HFFc6 (cell line): ENCODE results near the gene MPL. TPM values are rescaled to one million over a fixed set of nuclear protein-coding genes. Genes with fewer than 3 reads are reported as not detected.

Experiments
- DNase-seq: peaks from one replicate; pipeline ENCODE4 v3.0.0-alpha.2; 2018
- H3K27ac Mint-ChIP-seq: 2 replicates; pipeline ENCODE4 v1.8.0; 2020; ENCODE audit warnings: mild to moderate bottlenecking, mixed read lengths
- H3K27me3 Mint-ChIP-seq: 2 replicates; pipeline ENCODE4 v1.8.0; 2021; ENCODE audit warnings: mild to moderate bottlenecking, moderate library complexity, mixed read lengths; ENCODE audit not compliant: insufficient read depth
- H3K36me3 Mint-ChIP-seq: 2 replicates; pipeline ENCODE4 v1.8.0; 2021; ENCODE audit warnings: low read depth, mixed read lengths
- H3K4me1 Mint-ChIP-seq: 2 replicates; pipeline ENCODE4 v1.8.0; 2020; ENCODE audit warnings: low read depth, mixed read lengths
- H3K4me3 Mint-ChIP-seq: 2 replicates; pipeline ENCODE4 v1.8.0; 2020; ENCODE audit warnings: mild to moderate bottlenecking, moderate library complexity, mixed read lengths
- H3K9me3 Mint-ChIP-seq: 2 replicates; pipeline ENCODE4 v1.8.0; 2020; ENCODE audit warnings: mild to moderate bottlenecking, mixed read lengths
- long read RNA-seq: library from polyadenylated mRNA; unstranded; transcript quantifications from one replicate; pipeline ENCODE4 v2.0.0, GENCODE V29; 2019
- total RNA-seq, 6 experiments: library from RNA; stranded (reverse); fragmentation: NEBNext Ultra II Directional; extraction: Animal tissue kit (Norgen Biotek cat#: 25700); gene quantifications; 2 replicates in 1 of 6; 3 replicates in 5 of 6; pipeline ENCODE4 v1.2.3, GENCODE V29; 2021
- TF ChIP-seq, protein P1 (sequence below): fragments of 200-600 bp; sonication (generic); IDR thresholded peaks from 2 replicates; pipeline ENCODE4 v1.5.0; 2021; ENCODE audit warnings: antibody characterized with exemption, mild to moderate bottlenecking

The MPL gene
- not detected for total RNA-seq
- long read RNA-seq, result 0 reads

DNA sequence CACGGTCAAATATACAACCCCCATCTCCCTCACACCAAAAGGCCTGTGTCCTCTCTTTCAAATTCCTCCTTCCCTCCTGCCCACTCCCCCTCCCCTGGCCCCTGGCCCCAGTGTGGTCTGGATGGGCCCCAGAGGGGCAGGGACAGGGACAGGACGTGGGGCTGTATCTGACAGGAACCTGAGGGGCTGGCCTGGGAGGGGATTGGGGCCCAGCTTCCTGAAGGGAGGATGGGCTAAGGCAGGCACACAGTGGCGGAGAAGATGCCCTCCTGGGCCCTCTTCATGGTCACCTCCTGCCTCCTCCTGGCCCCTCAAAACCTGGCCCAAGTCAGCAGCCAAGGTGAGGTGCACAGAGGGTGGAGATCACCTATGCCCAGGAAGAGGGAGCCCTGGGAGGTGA is at the start of gene MPL:
TSS of gene MPL (plus strand) at position 231 of the 400 bp plus-strand sequence. CDS start at position 262, 31 bp downstream.
- no peak within 1 kb of the TSS for H3K27ac Mint-ChIP-seq

DNA sequence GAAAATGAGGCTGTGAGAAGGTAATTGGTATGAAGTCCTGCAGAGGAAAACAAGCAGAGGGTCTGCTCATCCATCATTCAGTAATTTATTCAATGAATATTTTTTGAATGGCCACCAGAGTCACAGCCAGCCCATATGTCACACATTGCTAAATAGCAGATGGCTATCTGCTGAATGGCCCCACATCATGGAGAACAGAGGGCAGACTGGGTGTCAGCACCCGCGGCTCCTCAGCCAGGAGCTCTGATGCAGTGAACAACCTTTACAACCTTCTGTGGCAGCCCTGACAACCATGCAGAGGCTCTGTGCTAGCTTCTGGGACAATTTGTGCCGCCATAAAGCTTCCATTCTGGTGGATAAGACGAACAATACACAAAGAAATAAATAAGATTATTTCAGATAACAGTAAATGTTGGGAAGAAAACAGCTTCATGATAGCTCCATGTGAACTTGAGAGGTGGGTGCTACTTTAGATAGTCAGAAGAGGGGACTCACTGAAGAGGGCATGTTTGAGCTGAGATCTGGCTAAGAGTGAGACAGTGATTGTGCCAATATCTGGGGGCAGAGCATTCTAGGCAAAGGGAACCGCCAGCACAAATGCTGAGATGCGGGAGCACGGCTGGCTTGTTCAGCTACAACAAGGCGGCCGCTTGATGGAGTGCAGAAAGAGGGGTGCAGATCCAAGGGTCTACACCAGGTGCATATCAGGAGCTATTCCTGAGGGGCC is 49.4 kb upstream of the MPL start:
- H3K27me3 Mint-ChIP-seq, result peaks cover 23% of the 10 kb centered on the region
- no peaks in the 10 kb centered on the region; the same call in 1 of the 2 replicates for H3K36me3 Mint-ChIP-seq
- H3K4me1 Mint-ChIP-seq, result peaks cover 4% of the 10 kb centered on the region; the same call in 1 of the 2 replicates
- TF ChIP-seq, protein P1, sequence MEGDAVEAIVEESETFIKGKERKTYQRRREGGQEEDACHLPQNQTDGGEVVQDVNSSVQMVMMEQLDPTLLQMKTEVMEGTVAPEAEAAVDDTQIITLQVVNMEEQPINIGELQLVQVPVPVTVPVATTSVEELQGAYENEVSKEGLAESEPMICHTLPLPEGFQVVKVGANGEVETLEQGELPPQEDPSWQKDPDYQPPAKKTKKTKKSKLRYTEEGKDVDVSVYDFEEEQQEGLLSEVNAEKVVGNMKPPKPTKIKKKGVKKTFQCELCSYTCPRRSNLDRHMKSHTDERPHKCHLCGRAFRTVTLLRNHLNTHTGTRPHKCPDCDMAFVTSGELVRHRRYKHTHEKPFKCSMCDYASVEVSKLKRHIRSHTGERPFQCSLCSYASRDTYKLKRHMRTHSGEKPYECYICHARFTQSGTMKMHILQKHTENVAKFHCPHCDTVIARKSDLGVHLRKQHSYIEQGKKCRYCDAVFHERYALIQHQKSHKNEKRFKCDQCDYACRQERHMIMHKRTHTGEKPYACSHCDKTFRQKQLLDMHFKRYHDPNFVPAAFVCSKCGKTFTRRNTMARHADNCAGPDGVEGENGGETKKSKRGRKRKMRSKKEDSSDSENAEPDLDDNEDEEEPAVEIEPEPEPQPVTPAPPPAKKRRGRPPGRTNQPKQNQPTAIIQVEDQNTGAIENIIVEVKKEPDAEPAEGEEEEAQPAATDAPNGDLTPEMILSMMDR, result no peak
- H3K27ac Mint-ChIP-seq, result no peak overlapping the region
- no peaks in the 10 kb centered on the region for H3K9me3 Mint-ChIP-seq
- no peak for DNase-seq
- H3K4me3 Mint-ChIP-seq, result no peak overlapping the region

More for the DNA sequence above, at the start of gene MPL:
- no peak for DNase-seq
- Mint-ChIP-seq H3K4me3 (no peak within 1 kb of the TSS), H3K36me3 (no peaks in the 10 kb centered on the region), H3K9me3 (no peaks in the 10 kb centered on the region), H3K27me3 (peaks cover 16% of the 10 kb centered on the region), H3K4me1 (no peaks in the 10 kb centered on the region)
- TF ChIP-seq, protein P1, result no peak

DNA sequence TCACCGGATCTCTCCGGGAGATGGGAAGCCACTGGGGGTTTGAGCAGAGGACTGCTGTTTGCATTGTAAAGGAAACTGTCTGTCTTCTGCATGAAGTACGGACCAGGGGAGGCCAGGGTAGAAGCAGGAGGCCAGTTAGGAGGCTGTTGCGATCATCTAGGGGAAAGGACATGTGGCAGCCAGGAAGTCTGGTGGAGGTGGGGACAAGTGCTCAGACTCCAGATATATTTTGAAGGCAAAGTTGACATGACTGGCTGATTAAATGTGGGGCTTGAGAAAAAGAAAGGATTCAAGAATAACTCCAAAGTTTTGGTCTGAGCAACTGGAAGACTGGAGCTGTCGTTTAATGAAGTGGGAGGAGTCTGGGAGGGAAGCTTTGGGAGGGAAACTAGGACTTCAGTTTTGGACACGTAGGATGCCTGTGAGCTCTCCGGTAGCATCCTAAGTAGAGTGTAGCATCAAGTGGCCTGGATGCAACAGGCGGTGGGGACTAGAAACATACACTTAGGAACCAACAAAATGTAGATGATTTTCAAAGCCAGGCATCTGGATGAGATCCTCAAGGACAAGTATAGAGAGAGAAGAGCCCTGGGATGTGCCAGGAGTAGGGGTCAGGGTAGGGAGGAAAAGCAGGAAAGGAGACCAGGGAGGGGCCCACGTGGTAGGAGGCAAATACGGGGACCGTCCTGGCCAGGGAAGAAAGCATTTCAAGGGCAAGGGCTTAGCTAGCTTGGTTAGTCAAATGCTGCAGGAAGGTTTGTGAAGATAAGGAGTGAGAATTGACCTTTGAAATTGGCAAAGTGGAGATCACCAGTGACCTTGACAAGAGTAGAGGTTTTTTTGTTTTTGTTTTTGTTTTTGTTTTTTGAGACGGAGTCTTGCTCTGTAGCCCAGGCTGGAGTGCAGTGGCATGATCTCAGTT is 48.6 kb upstream of the MPL start:
- Mint-ChIP-seq H3K27ac (no peak overlapping the region), H3K4me3 (no peak overlapping the region), H3K36me3 (no peaks in the 10 kb centered on the region; the same call in 1 of the 2 replicates), H3K4me1 (peaks cover 9% of the 10 kb centered on the region; the same call in 1 of the 2 replicates), H3K9me3 (no peaks in the 10 kb centered on the region), H3K27me3 (peaks cover 18% of the 10 kb centered on the region)
- DNase-seq, result no peak
- TF ChIP-seq, protein P1, result no peak

DNA sequence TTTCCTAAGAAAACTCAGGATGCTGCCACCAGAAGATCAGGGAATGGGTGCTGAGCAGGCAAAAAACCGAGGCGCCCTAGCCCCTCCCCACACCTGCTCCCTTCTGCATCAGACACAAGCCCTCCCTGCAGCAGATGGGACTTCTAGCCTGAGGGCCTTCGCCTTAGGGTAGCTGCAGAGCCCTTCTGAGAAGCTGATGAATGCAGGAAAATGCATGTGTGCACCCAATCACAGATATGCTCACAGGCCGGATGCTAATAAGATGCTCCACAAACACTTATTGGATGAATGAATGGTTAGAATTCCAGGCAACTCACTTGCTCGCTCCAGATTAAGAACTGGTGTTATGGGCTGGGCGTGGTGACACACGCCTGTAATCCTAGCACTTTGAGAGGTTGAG is 45.4 kb upstream of the MPL start:
- no peaks in the 10 kb centered on the region for H3K9me3 Mint-ChIP-seq
- H3K27me3 Mint-ChIP-seq, result peaks cover 10% of the 10 kb centered on the region
- TF ChIP-seq, protein P1, result no peak
- no peak overlapping the region for H3K4me3 Mint-ChIP-seq
- no peaks in the 10 kb centered on the region; the same call in 1 of the 2 replicates for H3K36me3 Mint-ChIP-seq
- no peak for DNase-seq
- H3K27ac Mint-ChIP-seq, result no peak overlapping the region
- peaks cover 25% of the 10 kb centered on the region for H3K4me1 Mint-ChIP-seq

DNA sequence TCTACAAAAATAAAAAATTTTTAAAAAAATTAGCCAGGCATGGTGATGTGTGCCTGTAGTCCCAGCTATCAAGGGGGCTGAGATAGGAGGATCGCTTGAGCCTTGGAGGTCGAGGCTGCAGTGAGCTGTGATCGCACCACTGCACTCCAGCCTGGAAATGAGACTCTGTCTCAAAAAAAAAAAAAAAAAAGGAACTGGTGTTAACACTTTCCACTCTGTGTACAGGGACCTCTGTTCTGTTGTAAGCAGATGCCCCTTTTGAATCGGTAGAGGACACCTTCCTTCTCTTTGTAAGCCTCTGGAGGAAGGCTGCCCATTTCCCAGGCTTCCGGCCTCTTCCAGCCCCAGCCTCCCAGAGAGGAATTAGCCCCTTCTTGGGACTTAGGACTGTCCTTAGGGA is 44.9 kb upstream of the MPL start:
- no peak overlapping the region for H3K4me3 Mint-ChIP-seq

More for the DNA sequence above, 44.9 kb upstream of the MPL start:
- H3K36me3 Mint-ChIP-seq, result no peaks in the 10 kb centered on the region
- peaks cover 6% of the 10 kb centered on the region for H3K27me3 Mint-ChIP-seq
- peaks cover 25% of the 10 kb centered on the region for H3K4me1 Mint-ChIP-seq
- no peak overlapping the region for H3K27ac Mint-ChIP-seq
- no peaks in the 10 kb centered on the region for H3K9me3 Mint-ChIP-seq
- TF ChIP-seq, protein P1, result no peak
- no peak for DNase-seq
